Prostate gland (tissue), 2 donors: ENCODE results near the gene MYO15B. TPM values are rescaled to one million over a fixed set of nuclear protein-coding genes. Genes with fewer than 3 reads are reported as not detected.

Experiments
- DNase-seq: peaks from one replicate; pipeline ENCODE4 v3.0.0-alpha.2; 2019; ENCODE audit warnings: low spot score
- H3K27ac ChIP-seq, 2 donors: fragments of 200-600 bp; sonication (generic); 2 replicates each; pipeline ENCODE4 v1.5.1; 2017 to 2019
- H3K27me3 ChIP-seq: fragments of 200-600 bp; sonication (generic); replicated peaks from 2 replicates; pipeline ENCODE4 v1.5.1; 2019; ENCODE audit not compliant: insufficient read depth
- H3K36me3 ChIP-seq, 2 donors: fragments of 200-600 bp; sonication (generic); 1 replicate in 1 of 2; 2 replicates in 1 of 2; pipeline versions ENCODE4 v1.5.1 to v1.8.1; 2017 to 2019
- H3K4me1 ChIP-seq: fragments of 200-600 bp; sonication (generic); replicated peaks from 2 replicates; pipeline ENCODE4 v1.5.1; 2019
- H3K4me3 ChIP-seq, 2 donors: fragments of 200-600 bp; sonication (generic); 2 replicates each; pipeline ENCODE4 v1.5.1; 2017 to 2019
- H3K9me3 ChIP-seq: fragments of 200-600 bp; sonication (generic); 2 replicates; pipeline ENCODE4 v1.5.1; 2017
- POLR2A ChIP-seq: fragments of 450-650 bp; IDR thresholded peaks from one replicate; pipeline ENCODE4 v1.6.1; 2016; ENCODE audit warnings: antibody characterized with exemption, mild to moderate bottlenecking
- POLR2AphosphoS5 ChIP-seq: sonication (generic); formaldehyde crosslinking; IDR thresholded peaks from one replicate; pipeline ENCODE4 v1.6.1; 2017; ENCODE audit warnings: antibody characterized with exemption
- WGBS: methylation state at CpG from one replicate; pipeline ENCODE4 v1.1.5; 2018; 5-methylcytosine and 5-hydroxymethylcytosine counted together
- intact Hi-C: fragments of 100-400 bp; cut with DNase I; formaldehyde crosslinking; loops from one replicate; pipeline ENCODE4 v1.14.2; 2022
- total RNA-seq, 2 donors: library from RNA; depleted of rRNA; stranded (reverse); fragments of >200 nt; gene quantifications; one replicate each; pipeline ENCODE4 v1.1.0, GENCODE V29; 2016
- TF ChIP-seq, protein P1 (sequence below), 4 experiments: fragments of 200-600 bp in 2 of 4; fragments of 450-650 bp in 2 of 4; sonication (generic) in 2 of 4; IDR thresholded peaks; 1 replicate in 3 of 4; 2 replicates in 1 of 4; pipeline ENCODE4 v1.5.1; 2016 to 2019; ENCODE audit warnings: antibody characterized with exemption in 4 of 4, mild to moderate bottlenecking in 2 of 4, moderate library complexity in 2 of 4

Gene MYO15B
- total RNA-seq, 2 donors from 2014 or later = 86.5 to 214 TPM

DNA sequence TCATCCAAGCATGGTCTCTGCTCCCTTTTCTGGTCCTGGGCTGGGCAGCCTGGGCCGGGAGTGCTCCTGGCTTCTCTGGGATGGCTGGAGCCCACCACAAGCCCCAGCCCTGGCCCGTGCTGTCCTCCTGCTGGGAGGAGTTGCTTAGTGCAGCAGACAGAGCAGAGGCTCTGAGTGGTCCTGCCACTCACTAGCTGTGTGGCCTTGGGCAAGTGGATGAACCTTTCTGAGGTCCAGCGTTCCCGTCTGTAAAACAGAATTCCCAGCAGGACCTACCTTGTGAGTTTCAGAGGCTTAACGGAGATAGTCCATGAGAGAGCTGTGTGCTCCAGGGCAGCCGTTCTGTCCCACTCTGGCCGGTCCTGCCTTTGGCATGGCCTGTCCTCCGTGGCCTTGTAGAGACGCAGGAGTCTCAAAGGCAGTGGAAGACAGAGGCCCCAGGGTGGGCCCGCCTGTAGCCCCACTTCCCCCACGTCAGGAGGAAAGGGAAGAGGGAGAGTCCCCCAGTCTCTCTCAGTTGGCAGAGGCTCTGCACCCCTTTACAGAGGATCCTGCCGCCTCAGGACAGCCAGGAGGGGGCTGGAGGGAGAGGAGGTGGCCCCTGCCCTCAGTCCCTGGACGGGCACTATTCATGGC is 7.8 kb downstream of the MYO15B start:
- intact Hi-C loops = no loop called here
- Histone ChIP-seq H3K4me1 (no peaks in the 10 kb centered on the region), H3K27ac (no peak overlapping the region), H3K9me3 (no peaks in the 10 kb centered on the region), H3K27me3 (no peaks in the 10 kb centered on the region), H3K36me3 (no peaks in the 10 kb centered on the region), H3K4me3 (no peak overlapping the region)
- 75% methylated on average over 13 of the region's 13 CpGs for WGBS
- no peak for DNase-seq
- no peak for TF ChIP-seq POLR2AphosphoS5
- TF ChIP-seq, protein P1, sequence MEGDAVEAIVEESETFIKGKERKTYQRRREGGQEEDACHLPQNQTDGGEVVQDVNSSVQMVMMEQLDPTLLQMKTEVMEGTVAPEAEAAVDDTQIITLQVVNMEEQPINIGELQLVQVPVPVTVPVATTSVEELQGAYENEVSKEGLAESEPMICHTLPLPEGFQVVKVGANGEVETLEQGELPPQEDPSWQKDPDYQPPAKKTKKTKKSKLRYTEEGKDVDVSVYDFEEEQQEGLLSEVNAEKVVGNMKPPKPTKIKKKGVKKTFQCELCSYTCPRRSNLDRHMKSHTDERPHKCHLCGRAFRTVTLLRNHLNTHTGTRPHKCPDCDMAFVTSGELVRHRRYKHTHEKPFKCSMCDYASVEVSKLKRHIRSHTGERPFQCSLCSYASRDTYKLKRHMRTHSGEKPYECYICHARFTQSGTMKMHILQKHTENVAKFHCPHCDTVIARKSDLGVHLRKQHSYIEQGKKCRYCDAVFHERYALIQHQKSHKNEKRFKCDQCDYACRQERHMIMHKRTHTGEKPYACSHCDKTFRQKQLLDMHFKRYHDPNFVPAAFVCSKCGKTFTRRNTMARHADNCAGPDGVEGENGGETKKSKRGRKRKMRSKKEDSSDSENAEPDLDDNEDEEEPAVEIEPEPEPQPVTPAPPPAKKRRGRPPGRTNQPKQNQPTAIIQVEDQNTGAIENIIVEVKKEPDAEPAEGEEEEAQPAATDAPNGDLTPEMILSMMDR (IDR thresholded peaks at IDR 0.05) = no peak
- TF ChIP-seq POLR2A = no peak

DNA sequence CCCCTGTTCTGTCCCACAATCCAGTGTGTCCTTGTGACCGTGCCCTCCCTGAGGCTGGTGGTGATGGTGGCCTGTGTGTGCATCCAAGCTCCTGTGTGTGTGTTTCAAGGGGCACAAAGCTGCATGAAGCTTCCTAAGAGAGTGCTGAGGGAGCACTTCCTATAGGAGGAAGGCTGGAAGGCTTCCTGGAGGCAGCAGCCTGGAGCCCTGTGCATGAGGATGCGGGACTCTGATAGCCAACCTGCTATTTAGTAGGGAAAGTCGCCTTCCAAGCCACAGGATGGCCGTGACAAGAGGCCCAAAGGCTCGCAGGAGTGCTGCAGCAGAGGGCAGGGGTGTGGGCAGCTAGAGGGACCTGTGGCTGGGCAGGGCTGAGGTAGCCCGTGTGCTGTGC is 8.3 kb downstream of the MYO15B start:
- WGBS = 79% methylated on average over 3 of the region's 6 CpGs
- no peaks in the 10 kb centered on the region for H3K9me3 ChIP-seq
- H3K4me1 ChIP-seq = no peaks in the 10 kb centered on the region
- H3K27ac ChIP-seq = no peak overlapping the region
- TF ChIP-seq POLR2A = no peak
- TF ChIP-seq POLR2AphosphoS5 = no peak
- TF ChIP-seq, protein P1 (IDR thresholded peaks at IDR 0.05) = no peak
- no peak for DNase-seq
- H3K4me3 ChIP-seq = no peak overlapping the region
- H3K27me3 ChIP-seq = no peaks in the 10 kb centered on the region
- H3K36me3 ChIP-seq = no peaks in the 10 kb centered on the region
- intact Hi-C loops = no loop called here

GRCh38 chr17:75596320-75597087 is 8.9 kb downstream of the MYO15B start:
- Histone ChIP-seq H3K27me3 (no peaks in the 10 kb centered on the region), H3K36me3 (no peaks in the 10 kb centered on the region), H3K4me3 (no peak overlapping the region), H3K27ac (no peak overlapping the region), H3K9me3 (no peaks in the 10 kb centered on the region), H3K4me1 (no peaks in the 10 kb centered on the region)
- intact Hi-C loops = no loop called here
- TF ChIP-seq POLR2A (no peak), POLR2AphosphoS5 (no peak)
- TF ChIP-seq, protein P1 (IDR thresholded peaks at IDR 0.05) = no peak
- 90% methylated on average over 17 of the region's 17 CpGs for WGBS
- DNase-seq = no peak

GRCh38 chr17:75601057-75601987 is 13.7 kb downstream of the MYO15B start:
- Histone ChIP-seq H3K4me1 (no peaks in the 10 kb centered on the region), H3K4me3 (no peak overlapping the region), H3K27me3 (no peaks in the 10 kb centered on the region), H3K36me3 (no peaks in the 10 kb centered on the region), H3K27ac (no peak overlapping the region), H3K9me3 (no peaks in the 10 kb centered on the region)
- 61% methylated on average over 26 of the region's 28 CpGs for WGBS
- DNase-seq = no peak
- TF ChIP-seq, protein P1 (IDR thresholded peaks at IDR 0.05) = peak; percentile 34 to 68 (median 50)
- TF ChIP-seq POLR2AphosphoS5 = no peak
- intact Hi-C loops = no loop called here
